HCT116 (cell line): ENCODE measurements around the gene LDAH. TPM values are rescaled to one million over a fixed set of nuclear protein-coding genes. Genes with fewer than 3 reads are reported as not detected.

ENCODE experiments used
- ATAC-seq: fragments of 200-7000 bp; cut with Tn5 transposase; 2 replicates; pipeline ENCODE4 v1.9.1; 2020; ENCODE audit warnings: mild to moderate bottlenecking, moderate library complexity
- BruUV-seq: library from RNA; stranded (reverse); fragments of 400-500 nt; replicated peaks from 2 replicates; lab custom pipeline; 2021; lab: Mats Ljungman, UMichigan
- CTCF ChIA-PET: fragments of 300-600 bp; sonication (Branson Sonifier 250); formaldehyde crosslinking; loops from one replicate; lab custom pipeline; 2021; ENCODE audit warnings: antibody characterized with exemption; lab: Charles Lee
- POLR2A ChIA-PET: fragments of 300-600, 350-600 bp; sonication (Branson Sonifier 250); formaldehyde crosslinking; loops from one replicate; lab custom pipeline; 2021; ENCODE audit warnings: antibody characterized with exemption; lab: Charles Lee
- RAD21 ChIA-PET, 2 experiments: fragments of 300-600 bp; sonication (Branson Sonifier 250); formaldehyde crosslinking; loops; one replicate each; lab custom pipeline; 2023; ENCODE audit warnings: low total read pairs in 2 of 2; ENCODE audit not compliant: uncharacterized antibody in 2 of 2, unreplicated experiment in 2 of 2, low non-redundant PET in 1 of 2; lab: Charles Lee
- DNase-seq: peaks from one replicate; pipeline ENCODE4 v3.0.0-alpha.2; 2010; ENCODE audit warnings: low read depth, low spot score
- H2AFZ ChIP-seq: fragments of 200-600 bp; shearing (Covaris generic), sonication (generic); 2 replicates; pipeline ENCODE4 v1.6.1; 2017; ENCODE audit warnings: low read depth, mixed run types, mixed read lengths, antibody characterized with exemption, low read length; ENCODE audit not compliant: poor library complexity, severe bottlenecking
- H3K27ac ChIP-seq: 2 replicates; pipeline ENCODE4 v1.5.1; 2012; ENCODE audit warnings: low read depth, low read length
- H3K27me3 ChIP-seq: fragments of 200-600 bp; sonication (generic); 2 replicates; pipeline ENCODE4 v1.6.1; 2016; ENCODE audit warnings: mixed run types, low read length, mixed read lengths; ENCODE audit not compliant: insufficient read depth
- H3K36me3 ChIP-seq, 2 experiments: fragments of 200-500 bp in 1 of 2; fragments of 200-600 bp in 1 of 2; sonication (Bioruptor generic) in 1 of 2; sonication (generic) in 1 of 2; 2 replicates each; pipeline versions ENCODE4 v1.5.1 to v1.6.1; 2014 to 2016; ENCODE audit warnings: low read length in 2 of 2, inconsistent platforms in 1 of 2, mixed read lengths in 1 of 2, mixed run types in 1 of 2; ENCODE audit not compliant: insufficient read depth in 2 of 2, control insufficient read depth in 1 of 2
- H3K4me1 ChIP-seq, 2 experiments: fragments of 200-600 bp in 1 of 2; sonication (generic) in 1 of 2; 2 replicates each; pipeline versions ENCODE4 v1.5.1 to v1.6.1; 2012 to 2017; ENCODE audit warnings: low read length in 2 of 2, inconsistent platforms in 1 of 2, mild to moderate bottlenecking in 1 of 2, mixed read lengths in 1 of 2, mixed run types in 1 of 2, moderate library complexity in 1 of 2; ENCODE audit not compliant: insufficient read depth in 2 of 2, control insufficient read depth in 1 of 2
- H3K4me2 ChIP-seq: fragments of 200-600 bp; sonication (generic); 2 replicates; pipeline ENCODE4 v1.6.1; 2017; ENCODE audit warnings: mixed run types, low read length, mixed read lengths
- H3K4me3 ChIP-seq, 2 experiments: fragments of 200-600 bp in 1 of 2; sonication (generic) in 1 of 2; replicated peaks in 1 of 2; 2 replicates each; pipeline ENCODE4 v1.5.1; 2011 to 2016; ENCODE audit warnings: low read length in 2 of 2, control low read depth in 1 of 2, low read depth in 1 of 2, mild to moderate bottlenecking in 1 of 2, mixed read lengths in 1 of 2, mixed run types in 1 of 2
- H3K79me2 ChIP-seq: fragments of 200-600 bp; sonication (generic); 2 replicates; pipeline ENCODE4 v1.6.1; 2017; ENCODE audit warnings: mild to moderate bottlenecking, mixed run types, low read length, moderate library complexity, mixed read lengths; ENCODE audit not compliant: insufficient read depth
- H3K9ac ChIP-seq: fragments of 200-600 bp; sonication (generic); 2 replicates; pipeline ENCODE4 v1.6.1; 2016; ENCODE audit warnings: low read length, mixed read lengths
- H3K9me2 ChIP-seq: fragments of 200-600 bp; sonication (generic), shearing (Covaris generic); 2 replicates; pipeline ENCODE4 v1.6.1; 2017; ENCODE audit warnings: mixed run types, mild to moderate bottlenecking, moderate library complexity; ENCODE audit not compliant: insufficient read depth
- H3K9me3 ChIP-seq, 2 experiments: fragments of 200-500 bp in 1 of 2; fragments of 200-600 bp in 1 of 2; sonication (Bioruptor generic) in 1 of 2; sonication (generic) in 1 of 2; 2 replicates each; pipeline ENCODE4 v1.6.1; 2014 to 2017; ENCODE audit warnings: low read length in 2 of 2, mixed read lengths in 2 of 2, inconsistent platforms in 1 of 2, low read depth in 1 of 2, mild to moderate bottlenecking in 1 of 2, mixed run types in 1 of 2, moderate library complexity in 1 of 2; ENCODE audit not compliant: control insufficient read depth in 1 of 2, insufficient read depth in 1 of 2
- H4K20me1 ChIP-seq: fragments of 200-600 bp; sonication (generic), shearing (Covaris generic); 2 replicates; pipeline ENCODE4 v1.6.1; 2017; ENCODE audit warnings: mixed run types, mild to moderate bottlenecking, moderate library complexity; ENCODE audit not compliant: insufficient read depth
- CEBPB ChIP-seq: IDR thresholded peaks from 2 replicates; pipeline ENCODE4 v1.6.1; 2012; ENCODE audit warnings: low read depth
- EGR1 ChIP-seq: IDR thresholded peaks from 2 replicates; pipeline ENCODE4 v1.6.1; 2012; ENCODE audit warnings: low read depth
- ELF1 ChIP-seq: IDR thresholded peaks from 2 replicates; pipeline ENCODE4 v1.6.1; 2012; ENCODE audit warnings: low read depth, borderline replicate concordance
- EZH2 ChIP-seq: fragments of 200-600 bp; sonication (generic); IDR thresholded peaks from 2 replicates; pipeline ENCODE4 v1.6.1; 2017; ENCODE audit warnings: antibody characterized with exemption, mixed run types
- FOSL1 ChIP-seq: IDR thresholded peaks from 2 replicates; pipeline ENCODE4 v1.6.1; 2012; ENCODE audit warnings: low read depth
- JUND ChIP-seq: IDR thresholded peaks from 2 replicates; pipeline ENCODE4 v1.6.1; 2012
- POLR2A ChIP-seq: IDR thresholded peaks from 2 replicates; pipeline ENCODE4 v1.7.0; 2011; ENCODE audit warnings: borderline replicate concordance; ENCODE audit not compliant: insufficient read depth, insufficient read length; ENCODE audit errors: extremely low read depth
- POLR2AphosphoS5 ChIP-seq: IDR thresholded peaks from 2 replicates; pipeline ENCODE4 v1.6.1; 2011; ENCODE audit warnings: mild to moderate bottlenecking, low read depth, low read length, moderate library complexity
- RAD21 ChIP-seq: IDR thresholded peaks from 2 replicates; pipeline ENCODE4 v1.6.1; 2012; ENCODE audit warnings: low read depth, mild to moderate bottlenecking
- SP1 ChIP-seq: IDR thresholded peaks from 2 replicates; pipeline ENCODE4 v1.6.1; 2012; ENCODE audit warnings: low read depth
- SRF ChIP-seq: IDR thresholded peaks from 2 replicates; pipeline ENCODE4 v1.6.1; 2012; ENCODE audit warnings: low read depth
- TCF7L2 ChIP-seq: IDR thresholded peaks from 2 replicates; pipeline ENCODE4 v1.7.0; 2011; ENCODE audit warnings: borderline replicate concordance, inconsistent platforms; ENCODE audit not compliant: insufficient read depth, insufficient read length; ENCODE audit errors: extremely low read depth
- YY1 ChIP-seq: IDR thresholded peaks from 2 replicates; pipeline ENCODE4 v1.6.1; 2011; ENCODE audit warnings: low read length, low read depth, moderate library complexity, mild to moderate bottlenecking; ENCODE audit not compliant: insufficient replicate concordance; ENCODE audit errors: extremely low read depth
- ZNF274 ChIP-seq: fragments of 200-500 bp; sonication (Bioruptor generic); IDR thresholded peaks from 2 replicates; pipeline ENCODE4 v1.6.1; 2014; ENCODE audit warnings: mild to moderate bottlenecking, low read depth, low read length, inconsistent platforms
- intact Hi-C: fragments of 100-400 bp; cut with micrococcal nuclease; formaldehyde crosslinking; loops from 2 replicates; pipeline ENCODE4 v1.10.0; 2022
- total RNA-seq: library from RNA; stranded (reverse); gene quantifications from one replicate; pipeline ENCODE4 v1.2.1, GENCODE V29; 2021; ENCODE audit not compliant: unreplicated experiment
- TF ChIP-seq, protein P1 (sequence below), 3 experiments: fragments of 200-600 bp in 1 of 3; sonication (generic) in 1 of 3; IDR thresholded peaks in 2 of 3; conservative IDR thresholded peaks in 1 of 3; 2 replicates each; pipeline ENCODE4 v1.5.1; 2012 to 2017; ENCODE audit warnings: low read depth in 2 of 3, low read length in 2 of 3, antibody characterized with exemption in 1 of 3, borderline replicate concordance in 1 of 3, control low read depth in 1 of 3, mild to moderate bottlenecking in 1 of 3, mixed read lengths in 1 of 3, mixed run types in 1 of 3, moderate library complexity in 1 of 3; ENCODE audit not compliant: insufficient read depth in 1 of 3
- TF ChIP-seq, protein P2 (sequence below): IDR thresholded peaks from 2 replicates; pipeline ENCODE4 v1.6.1; 2012
- TF ChIP-seq, protein P3 (sequence below): IDR thresholded peaks from 2 replicates; pipeline ENCODE4 v1.6.1; 2012; ENCODE audit warnings: low read depth

Gene LDAH
- total RNA-seq, 1 experiment from 2014 or later, result 25.7 TPM

DNA sequence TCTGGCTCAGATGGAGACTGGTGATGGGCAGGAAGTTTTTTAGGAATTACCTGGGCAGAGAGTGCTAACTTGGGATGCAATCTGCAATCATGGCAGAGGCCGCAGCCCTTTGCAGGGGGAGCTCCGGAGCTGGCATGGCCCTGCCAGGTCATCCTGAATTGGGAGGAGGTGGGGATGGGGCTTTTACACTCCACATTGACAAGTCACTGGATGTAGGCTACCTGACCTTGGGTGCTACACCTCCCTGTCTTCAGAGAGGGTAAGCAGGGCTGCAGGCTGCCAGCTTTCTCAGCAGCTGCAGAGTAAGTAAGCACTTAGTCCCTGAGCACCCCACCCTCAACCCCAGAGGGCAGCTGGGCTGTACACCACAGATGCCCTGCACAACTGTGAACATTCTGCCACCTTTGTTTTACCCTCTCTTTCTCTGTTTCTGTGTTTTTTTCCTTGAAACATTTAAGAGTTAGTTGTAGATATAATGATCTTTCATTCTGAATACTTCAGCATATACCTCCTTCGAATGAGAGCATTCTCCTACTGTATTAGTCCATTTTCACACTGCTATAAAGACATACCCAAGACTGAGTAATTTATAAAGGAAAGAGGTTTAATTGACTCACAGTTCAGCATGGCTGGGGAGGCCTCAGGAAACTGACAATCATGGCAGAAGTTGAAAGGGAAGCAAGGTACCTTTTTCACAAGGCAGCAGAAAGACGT lies 165.2 kb downstream of the LDAH start (continued):
- TF ChIP-seq RAD21, result no peak
- TF ChIP-seq, protein P1, sequence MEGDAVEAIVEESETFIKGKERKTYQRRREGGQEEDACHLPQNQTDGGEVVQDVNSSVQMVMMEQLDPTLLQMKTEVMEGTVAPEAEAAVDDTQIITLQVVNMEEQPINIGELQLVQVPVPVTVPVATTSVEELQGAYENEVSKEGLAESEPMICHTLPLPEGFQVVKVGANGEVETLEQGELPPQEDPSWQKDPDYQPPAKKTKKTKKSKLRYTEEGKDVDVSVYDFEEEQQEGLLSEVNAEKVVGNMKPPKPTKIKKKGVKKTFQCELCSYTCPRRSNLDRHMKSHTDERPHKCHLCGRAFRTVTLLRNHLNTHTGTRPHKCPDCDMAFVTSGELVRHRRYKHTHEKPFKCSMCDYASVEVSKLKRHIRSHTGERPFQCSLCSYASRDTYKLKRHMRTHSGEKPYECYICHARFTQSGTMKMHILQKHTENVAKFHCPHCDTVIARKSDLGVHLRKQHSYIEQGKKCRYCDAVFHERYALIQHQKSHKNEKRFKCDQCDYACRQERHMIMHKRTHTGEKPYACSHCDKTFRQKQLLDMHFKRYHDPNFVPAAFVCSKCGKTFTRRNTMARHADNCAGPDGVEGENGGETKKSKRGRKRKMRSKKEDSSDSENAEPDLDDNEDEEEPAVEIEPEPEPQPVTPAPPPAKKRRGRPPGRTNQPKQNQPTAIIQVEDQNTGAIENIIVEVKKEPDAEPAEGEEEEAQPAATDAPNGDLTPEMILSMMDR (IDR thresholded peaks at IDR 0.05 in 2 of 3, conservative IDR thresholded peaks at IDR 0.05 in 1 of 3; ENCODE audit: borderline replicate concordance in 1 of 3, insufficient read depth in 1 of 3, low read depth in 2 of 3, low read length in 2 of 3), result no peak
- no peak for TF ChIP-seq ZNF274
- TF ChIP-seq FOSL1, result no peak
- no peak for TF ChIP-seq CEBPB
- TF ChIP-seq EGR1, result no peak

DNA sequence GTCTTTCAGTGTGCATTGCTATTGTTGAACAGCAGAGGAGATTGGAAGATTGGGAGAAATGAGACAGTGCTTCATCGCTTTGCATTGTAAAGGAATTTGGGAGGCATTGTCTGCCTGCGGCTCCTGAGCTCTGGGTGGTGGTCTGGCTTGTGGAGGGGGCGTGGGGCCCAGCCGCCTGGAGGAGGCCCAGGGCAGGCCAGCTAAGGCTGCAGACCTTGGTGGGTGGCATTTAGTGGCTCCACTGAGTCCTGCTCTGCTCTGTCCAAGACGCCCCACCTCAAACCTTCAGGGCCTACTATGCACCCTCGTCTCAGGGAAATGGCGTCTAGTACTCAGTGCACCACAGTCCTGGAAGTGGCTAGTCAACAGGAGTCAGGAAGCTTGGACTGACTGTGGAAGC lies 166.3 kb downstream of the LDAH start:
- ChIA-PET RAD21 (no interaction called here), POLR2A (no interaction called here), CTCF (no interaction called here)
- DNase-seq (no peak), ATAC-seq (no peak)
- Histone ChIP-seq H3K4me1 (peaks cover 2 to 6% of the 10 kb centered on the region in 2 experiments), H3K9me2 (no peaks in the 10 kb centered on the region), H3K27ac (no peak overlapping the region), H3K27me3 (peaks cover 6% of the 10 kb centered on the region; the same call in 1 of the 2 replicates), H3K79me2 (no peaks in the 10 kb centered on the region), H3K9me3 (no peaks in the 10 kb centered on the region), H4K20me1 (no peaks in the 10 kb centered on the region), H3K9ac (no peak overlapping the region), H2AFZ (no peak overlapping the region), H3K4me3 (no peak overlapping the region), H3K4me2 (no peak overlapping the region), H3K36me3 (no peaks in the 10 kb centered on the region)
- no TSS peak for BruUV-seq
- intact Hi-C loops, result no loop called here
- TF ChIP-seq ELF1 (no peak), EGR1 (no peak), SRF (no peak), SP1 (no peak), TCF7L2 (no peak), JUND (no peak), YY1 (no peak), FOSL1 (no peak), CEBPB (no peak), POLR2A (no peak), EZH2 (no peak), POLR2AphosphoS5 (no peak)
- TF ChIP-seq, protein P2, sequence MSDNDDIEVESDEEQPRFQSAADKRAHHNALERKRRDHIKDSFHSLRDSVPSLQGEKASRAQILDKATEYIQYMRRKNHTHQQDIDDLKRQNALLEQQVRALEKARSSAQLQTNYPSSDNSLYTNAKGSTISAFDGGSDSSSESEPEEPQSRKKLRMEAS, result no peak
- TF ChIP-seq, protein P1 (IDR thresholded peaks at IDR 0.05 in 2 of 3, conservative IDR thresholded peaks at IDR 0.05 in 1 of 3; ENCODE audit: borderline replicate concordance in 1 of 3, insufficient read depth in 1 of 3, low read depth in 2 of 3, low read length in 2 of 3), result no peak
- TF ChIP-seq, protein P3, sequence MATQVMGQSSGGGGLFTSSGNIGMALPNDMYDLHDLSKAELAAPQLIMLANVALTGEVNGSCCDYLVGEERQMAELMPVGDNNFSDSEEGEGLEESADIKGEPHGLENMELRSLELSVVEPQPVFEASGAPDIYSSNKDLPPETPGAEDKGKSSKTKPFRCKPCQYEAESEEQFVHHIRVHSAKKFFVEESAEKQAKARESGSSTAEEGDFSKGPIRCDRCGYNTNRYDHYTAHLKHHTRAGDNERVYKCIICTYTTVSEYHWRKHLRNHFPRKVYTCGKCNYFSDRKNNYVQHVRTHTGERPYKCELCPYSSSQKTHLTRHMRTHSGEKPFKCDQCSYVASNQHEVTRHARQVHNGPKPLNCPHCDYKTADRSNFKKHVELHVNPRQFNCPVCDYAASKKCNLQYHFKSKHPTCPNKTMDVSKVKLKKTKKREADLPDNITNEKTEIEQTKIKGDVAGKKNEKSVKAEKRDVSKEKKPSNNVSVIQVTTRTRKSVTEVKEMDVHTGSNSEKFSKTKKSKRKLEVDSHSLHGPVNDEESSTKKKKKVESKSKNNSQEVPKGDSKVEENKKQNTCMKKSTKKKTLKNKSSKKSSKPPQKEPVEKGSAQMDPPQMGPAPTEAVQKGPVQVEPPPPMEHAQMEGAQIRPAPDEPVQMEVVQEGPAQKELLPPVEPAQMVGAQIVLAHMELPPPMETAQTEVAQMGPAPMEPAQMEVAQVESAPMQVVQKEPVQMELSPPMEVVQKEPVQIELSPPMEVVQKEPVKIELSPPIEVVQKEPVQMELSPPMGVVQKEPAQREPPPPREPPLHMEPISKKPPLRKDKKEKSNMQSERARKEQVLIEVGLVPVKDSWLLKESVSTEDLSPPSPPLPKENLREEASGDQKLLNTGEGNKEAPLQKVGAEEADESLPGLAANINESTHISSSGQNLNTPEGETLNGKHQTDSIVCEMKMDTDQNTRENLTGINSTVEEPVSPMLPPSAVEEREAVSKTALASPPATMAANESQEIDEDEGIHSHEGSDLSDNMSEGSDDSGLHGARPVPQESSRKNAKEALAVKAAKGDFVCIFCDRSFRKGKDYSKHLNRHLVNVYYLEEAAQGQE, result no peak
